Measurements from ENCODE around the gene TMEM178B. TPM values are rescaled to one million over a fixed set of nuclear protein-coding genes. Genes with fewer than 3 reads are reported as not detected.

The TMEM178B gene
- polyA plus RNA-seq, 1 of the 3 experiments (the other 2 are of a cell fraction) = 0.20 TPM

GRCh38 chr7:141481971-141482370 is 408.1 kb downstream of the TMEM178B start:
- Histone ChIP-seq H3K9ac (no peak overlapping the region), H3K4me2 (no peak overlapping the region), H3K4me3 (ENCODE audit: low read depth in 2 of 2, low read length in 1 of 2) (no peak overlapping the region), H3K79me2 (ENCODE audit: insufficient read depth) (no peaks in the 10 kb centered on the region), H3K9me3 (no peaks in the 10 kb centered on the region), H2AFZ (ENCODE audit: low read depth) (no peak overlapping the region), H3K36me3 (replicated peaks in 1 of 2; ENCODE audit: control insufficient read depth in 1 of 2, insufficient read depth in 2 of 2, low read length in 1 of 2) (no peaks in the 10 kb centered on the region), H3K9me2 (no peaks in the 10 kb centered on the region), H3K4me1 (ENCODE audit: control insufficient read depth in 1 of 2, insufficient read depth in 2 of 2, low read depth in 1 of 2, low read length in 1 of 2) (peaks cover 0 to 15% of the 10 kb centered on the region in 2 experiments; a peak in 2 of 4 replicates), H3F3A (replicated peaks; ENCODE audit: insufficient read depth) (no peaks in the 10 kb centered on the region), H3K27me3 (ENCODE audit: insufficient read depth) (no peaks in the 10 kb centered on the region), H4K20me1 (ENCODE audit: insufficient read depth) (no peaks in the 10 kb centered on the region), H3K27ac (ENCODE audit: low read depth in 2 of 2, low read length in 1 of 2) (no peak overlapping the region)
- ChIA-PET POLR2A (no interaction called here), CTCF (interaction anchor here (0.9 to 1.1 kb wide), 2 partner anchors 9 to 219 kb away, joined by 3 to 4 read pairs; no protein-coding TSS in a partner anchor)
- WGBS (ENCODE audit: low lambda C conversion rate) = 28% methylated on average over 5 of the region's 5 CpGs
- no peak for TF ChIP-seq MEF2A (IDR thresholded peaks at IDR 0.05; ENCODE audit: borderline replicate concordance, low read depth)
- TF ChIP-seq PBX3 (IDR thresholded peaks at IDR 0.05) = no peak
- no peak for TF ChIP-seq RAD21 (IDR thresholded peaks at IDR 0.05; ENCODE audit: low read length)
- TF ChIP-seq FOXM1 (IDR thresholded peaks at IDR 0.05; ENCODE audit: low read depth) = no peak
- no peak for TF ChIP-seq IRF3 (IDR thresholded peaks at IDR 0.05; ENCODE audit: low read depth, low read length)
- no peak for DNase-seq

- Histone ChIP-seq H3K79me2 (ENCODE audit: insufficient read depth) (no peaks in the 10 kb centered on the region), H3K4me3 (ENCODE audit: low read depth in 2 of 2, low read length in 1 of 2) (no peak overlapping the region), H3K27me3 (ENCODE audit: insufficient read depth) (no peaks in the 10 kb centered on the region), H3K27ac (ENCODE audit: low read depth in 2 of 2, low read length in 1 of 2) (no peak overlapping the region), H3K4me2 (no peak overlapping the region), H3F3A (replicated peaks; ENCODE audit: insufficient read depth) (no peaks in the 10 kb centered on the region), H3K9me2 (no peaks in the 10 kb centered on the region), H3K9ac (no peak overlapping the region), H2AFZ (ENCODE audit: low read depth) (no peak overlapping the region), H3K36me3 (replicated peaks in 1 of 2; ENCODE audit: control insufficient read depth in 1 of 2, insufficient read depth in 2 of 2, low read length in 1 of 2) (no peaks in the 10 kb centered on the region), H4K20me1 (ENCODE audit: insufficient read depth) (no peaks in the 10 kb centered on the region), H3K9me3 (0 out of 2 replicates have a peak, but pooled peaks cover 3% of the 10 kb centered on the region), H3K4me1 (ENCODE audit: control insufficient read depth in 1 of 2, insufficient read depth in 2 of 2, low read depth in 1 of 2, low read length in 1 of 2) (peaks cover 0 to 15% of the 10 kb centered on the region in 2 experiments; a peak in 2 of 4 replicates)
- no peak for DNase-seq
- POLR2A ChIA-PET = no interaction called here
- no peak for TF ChIP-seq ELF1 (IDR thresholded peaks at IDR 0.05)
- TF ChIP-seq RXRA (IDR thresholded peaks at IDR 0.05; ENCODE audit: borderline replicate concordance, low read depth) = no peak
- no peak for TF ChIP-seq TAF1 (IDR thresholded peaks at IDR 0.05; ENCODE audit: borderline replicate concordance, low read depth, low read length)
- no peak for TF ChIP-seq JUND (IDR thresholded peaks at IDR 0.05)
- no peak for TF ChIP-seq CTCF (IDR thresholded peaks at IDR 0.05)
- no peak for TF ChIP-seq MEF2A (IDR thresholded peaks at IDR 0.05; ENCODE audit: borderline replicate concordance, low read depth)
- TF ChIP-seq EZH2phosphoT487 (IDR thresholded peaks at IDR 0.05; ENCODE audit: borderline replicate concordance, low read depth) = no peak
- no peak for TF ChIP-seq FOXJ3 (CRISPR knock-in tag; IDR thresholded peaks at IDR 0.05)
- no peak for TF ChIP-seq RAD21 (IDR thresholded peaks at IDR 0.05; ENCODE audit: low read length)
- no peak for TF ChIP-seq USF1 (IDR thresholded peaks at IDR 0.05; ENCODE audit: borderline replicate concordance, low read depth)
- CTCF ChIA-PET = interaction anchor here (1.1 kb wide), 1 partner anchor 10 kb away, joined by 4 read pairs; no protein-coding TSS in a partner anchor
- 36% methylated on average over 2 of the region's 2 CpGs for WGBS (ENCODE audit: low lambda C conversion rate)
Observed at GRCh38 chr7:141483044-141483443, 409.2 kb downstream of the TMEM178B start.

All from SK-N-SH (cell line).